MG63 (cell line): ENCODE results near the gene SASS6. TPM values are rescaled to one million over a fixed set of nuclear protein-coding genes. Genes with fewer than 3 reads are reported as not detected.

Source experiments
- DNase-seq: peaks from one replicate; pipeline ENCODE4 v3.0.0-alpha.2; 2020
- H3K27me3 ChIP-seq: fragments of 250-450 bp; sonication (Bioruptor Pico); 2 replicates; pipeline ENCODE4 v1.5.1; 2020; ENCODE audit warnings: mild to moderate bottlenecking, moderate library complexity
- H3K36me3 ChIP-seq: fragments of 250-450 bp; sonication (Bioruptor Pico); 2 replicates; pipeline ENCODE4 v1.5.1; 2020; ENCODE audit warnings: mild to moderate bottlenecking, moderate library complexity
- H3K4me3 ChIP-seq: fragments of 250-450 bp; sonication (Bioruptor Pico); 2 replicates; pipeline ENCODE4 v1.5.1; 2020; ENCODE audit warnings: mild to moderate bottlenecking, moderate library complexity
- H3K9me3 ChIP-seq: fragments of 250-450 bp; sonication (Bioruptor Pico); 2 replicates; pipeline ENCODE4 v1.5.1; 2020; ENCODE audit warnings: mild to moderate bottlenecking, moderate library complexity
- total RNA-seq: library from RNA; depleted of rRNA; stranded (reverse); fragments of >200 nt; shearing (Covaris generic); gene quantifications from 2 replicates; pipeline ENCODE4 v1.2.3, GENCODE V29; 2014; ENCODE audit warnings: low replicate concordance; rRNA removed

Gene SASS6
- total RNA-seq, 1 experiment from 2014 or later, result 4.9 TPM

DNA sequence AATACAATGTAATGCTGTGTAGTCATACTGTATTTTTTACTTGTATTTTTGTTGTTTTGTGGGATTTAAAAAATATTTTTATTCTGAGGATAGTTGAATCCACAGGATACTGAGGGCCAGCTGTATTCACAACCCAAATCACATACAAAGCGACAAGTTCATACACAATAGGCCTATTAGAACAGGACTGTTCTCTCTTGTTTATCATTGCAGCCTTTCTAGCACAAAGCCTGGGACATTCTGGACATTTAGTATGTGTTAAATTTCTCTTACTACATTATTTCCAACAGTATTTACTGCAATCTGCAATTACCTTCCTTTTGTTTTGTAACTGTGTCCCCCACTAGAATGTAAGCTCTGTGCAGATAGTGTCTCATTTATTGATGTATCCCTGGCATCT lies 97.5 kb downstream of the SASS6 start:
- H3K4me3 ChIP-seq, result no peak overlapping the region
- DNase-seq, result no peak
- H3K27me3 ChIP-seq, result no peaks in the 10 kb centered on the region
- no peaks in the 10 kb centered on the region; the same call in 1 of the 2 replicates for H3K9me3 ChIP-seq
- H3K36me3 ChIP-seq, result peaks cover 2% of the 10 kb centered on the region; the same call in 1 of the 2 replicates

- no peak for DNase-seq
- Histone ChIP-seq H3K9me3 (no peaks in the 10 kb centered on the region; the same call in 1 of the 2 replicates), H3K36me3 (peaks cover 2% of the 10 kb centered on the region; the same call in 1 of the 2 replicates), H3K4me3 (no peak overlapping the region), H3K27me3 (no peaks in the 10 kb centered on the region)
Observed at GRCh38 chr1:100034470-100034869, 98.3 kb downstream of the SASS6 start.

Other genes with a start within 250 kb of the SASS6 start
- gene SLC35A3, start 162.9 kb downstream of the SASS6 start, total RNA-seq, result 11.1 and 27.7 TPM in 2 replicates
- 3.9 and 8.6 TPM in 2 replicates for gene TRMT13, start 233 bp upstream of the SASS6 start, total RNA-seq
- gene LRRC39, start 45.3 kb upstream of the SASS6 start, total RNA-seq, result 0.20 TPM in 1 of 2 replicates, not detected in the other
- gene DBT, start 116.9 kb upstream of the SASS6 start, total RNA-seq, result 3.2 and 3.7 TPM in 2 replicates
- 27.3 and 36.8 TPM in 2 replicates for gene RTCA, start 133.3 kb upstream of the SASS6 start, total RNA-seq
- 0.46 and 2.2 TPM in 2 replicates for gene CDC14A, start 219.6 kb upstream of the SASS6 start, total RNA-seq